T follicular helper cell (primary cell): ENCODE results near the gene TNFRSF8.
"Not testable (repeated sequence)": the region's sequence is repeated elsewhere in the genome, so short reads cannot be mapped to it uniquely, and the experiment has no call there.

Experiments used
- DNase-seq: peaks from one replicate; pipeline ENCODE4 v3.0.0-alpha.2; 2020; ENCODE audit warnings: low read depth

TNFRSF8 gene

GRCh38 chr1:12085643-12086260 lies 22.6 kb downstream of the TNFRSF8 start:
- no peak for DNase-seq

GRCh38 chr1:12087797-12088314 lies 24.8 kb downstream of the TNFRSF8 start:
- no peak for DNase-seq

- DNase-seq, result no peak
Observed at GRCh38 chr1:12088607-12089006, 25.5 kb downstream of the TNFRSF8 start.

GRCh38 chr1:12090326-12090725 lies 27.2 kb downstream of the TNFRSF8 start:
- no peak for DNase-seq

- DNase-seq, result no peak
Observed at GRCh38 chr1:12091191-12091590, 28.1 kb downstream of the TNFRSF8 start.

- DNase-seq, result no peak
Observed at GRCh38 chr1:12094180-12094579, 31.1 kb downstream of the TNFRSF8 start.

- DNase-seq, result no peak
Observed at GRCh38 chr1:12095452-12096263, 32.6 kb downstream of the TNFRSF8 start.

- no peak for DNase-seq
Observed at GRCh38 chr1:12096615-12097014, 33.5 kb downstream of the TNFRSF8 start.

- no peak for DNase-seq
Observed at GRCh38 chr1:12097321-12097720, 34.2 kb downstream of the TNFRSF8 start.

- no peak for DNase-seq
Observed at GRCh38 chr1:12098786-12099185, 35.7 kb downstream of the TNFRSF8 start.

- no peak for DNase-seq
Observed at GRCh38 chr1:12099610-12100009, 36.5 kb downstream of the TNFRSF8 start.

GRCh38 chr1:12100071-12100470 lies 37.0 kb downstream of the TNFRSF8 start:
- no peak for DNase-seq

- not testable (repeated sequence) for DNase-seq
Observed at GRCh38 chr1:12101120-12101519, 38.0 kb downstream of the TNFRSF8 start.

- no peak for DNase-seq
Observed at GRCh38 chr1:12102066-12102465, 39.0 kb downstream of the TNFRSF8 start.

GRCh38 chr1:12104417-12104816 lies 41.3 kb downstream of the TNFRSF8 start:
- DNase-seq, result no peak

GRCh38 chr1:12106153-12106552 lies 43.0 kb downstream of the TNFRSF8 start:
- DNase-seq, result no peak

GRCh38 chr1:12106861-12107260 lies 43.8 kb downstream of the TNFRSF8 start:
- not testable (repeated sequence) for DNase-seq

GRCh38 chr1:12107718-12108117 lies 44.6 kb downstream of the TNFRSF8 start:
- no peak for DNase-seq

GRCh38 chr1:12109901-12110300 lies 46.8 kb downstream of the TNFRSF8 start:
- DNase-seq, result no peak

- DNase-seq, result no peak
Observed at GRCh38 chr1:12111741-12112140, 48.6 kb downstream of the TNFRSF8 start.

- no peak for DNase-seq
Observed at GRCh38 chr1:12112711-12113161, 49.6 kb downstream of the TNFRSF8 start.

GRCh38 chr1:12113433-12114339 lies 50.6 kb downstream of the TNFRSF8 start:
- DNase-seq, result no peak
